BE2C (cell line): Measurements from ENCODE around the gene KLF11.

Experiments
- DNase-seq: peaks from one replicate; pipeline ENCODE4 v3.0.0-alpha.2; 2020
- H3K27me3 ChIP-seq: fragments of 250-450 bp; sonication (Bioruptor Pico); 2 replicates; pipeline ENCODE4 v1.5.1; 2020; ENCODE audit warnings: mild to moderate bottlenecking
- H3K36me3 ChIP-seq: fragments of 250-450 bp; sonication (Bioruptor Pico); 2 replicates; pipeline ENCODE4 v1.5.1; 2020; ENCODE audit warnings: mild to moderate bottlenecking
- H3K4me1 ChIP-seq: fragments of 250-450 bp; sonication (Bioruptor Pico); 2 replicates; pipeline ENCODE4 v1.5.1; 2020
- H3K4me3 ChIP-seq: 2 replicates; pipeline ENCODE4 v1.5.1; 2011; ENCODE audit warnings: low read depth, low read length
- H3K9me3 ChIP-seq: fragments of 250-450 bp; sonication (Bioruptor Pico); 2 replicates; pipeline ENCODE4 v1.5.1; 2020
- TF ChIP-seq, protein P1 (sequence below): IDR thresholded peaks from 2 replicates; pipeline ENCODE4 v1.5.1; 2012; ENCODE audit warnings: mild to moderate bottlenecking, low read depth, low read length

Gene KLF11

DNA sequence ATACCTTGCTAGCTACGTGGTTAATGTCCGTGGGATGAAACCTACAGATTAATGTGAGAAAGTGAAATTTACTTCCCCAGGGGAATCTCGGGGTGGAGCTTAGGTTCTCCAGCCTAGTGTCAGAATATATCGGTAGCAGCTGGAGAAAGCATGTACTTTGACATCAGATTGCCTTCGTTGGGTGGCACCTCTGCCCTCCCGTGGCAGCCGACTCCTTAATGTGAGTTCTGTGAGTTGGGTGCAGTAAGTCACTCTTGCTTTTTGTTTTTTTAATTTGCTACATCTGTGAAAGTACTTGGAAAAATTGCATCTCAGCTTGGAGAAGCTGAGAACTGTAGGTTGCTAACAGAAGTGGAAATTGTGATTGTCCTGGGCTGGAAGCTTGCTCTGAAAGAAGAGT lies 3.6 kb downstream of the KLF11 start:
- TF ChIP-seq, protein P1, sequence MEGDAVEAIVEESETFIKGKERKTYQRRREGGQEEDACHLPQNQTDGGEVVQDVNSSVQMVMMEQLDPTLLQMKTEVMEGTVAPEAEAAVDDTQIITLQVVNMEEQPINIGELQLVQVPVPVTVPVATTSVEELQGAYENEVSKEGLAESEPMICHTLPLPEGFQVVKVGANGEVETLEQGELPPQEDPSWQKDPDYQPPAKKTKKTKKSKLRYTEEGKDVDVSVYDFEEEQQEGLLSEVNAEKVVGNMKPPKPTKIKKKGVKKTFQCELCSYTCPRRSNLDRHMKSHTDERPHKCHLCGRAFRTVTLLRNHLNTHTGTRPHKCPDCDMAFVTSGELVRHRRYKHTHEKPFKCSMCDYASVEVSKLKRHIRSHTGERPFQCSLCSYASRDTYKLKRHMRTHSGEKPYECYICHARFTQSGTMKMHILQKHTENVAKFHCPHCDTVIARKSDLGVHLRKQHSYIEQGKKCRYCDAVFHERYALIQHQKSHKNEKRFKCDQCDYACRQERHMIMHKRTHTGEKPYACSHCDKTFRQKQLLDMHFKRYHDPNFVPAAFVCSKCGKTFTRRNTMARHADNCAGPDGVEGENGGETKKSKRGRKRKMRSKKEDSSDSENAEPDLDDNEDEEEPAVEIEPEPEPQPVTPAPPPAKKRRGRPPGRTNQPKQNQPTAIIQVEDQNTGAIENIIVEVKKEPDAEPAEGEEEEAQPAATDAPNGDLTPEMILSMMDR = no peak
- H3K36me3 ChIP-seq = no peaks in the 10 kb centered on the region
- peaks cover 9% of the 10 kb centered on the region for H3K4me1 ChIP-seq
- no peak for DNase-seq
- H3K9me3 ChIP-seq = no peaks in the 10 kb centered on the region
- H3K4me3 ChIP-seq = no peak overlapping the region
- no peaks in the 10 kb centered on the region for H3K27me3 ChIP-seq

DNA sequence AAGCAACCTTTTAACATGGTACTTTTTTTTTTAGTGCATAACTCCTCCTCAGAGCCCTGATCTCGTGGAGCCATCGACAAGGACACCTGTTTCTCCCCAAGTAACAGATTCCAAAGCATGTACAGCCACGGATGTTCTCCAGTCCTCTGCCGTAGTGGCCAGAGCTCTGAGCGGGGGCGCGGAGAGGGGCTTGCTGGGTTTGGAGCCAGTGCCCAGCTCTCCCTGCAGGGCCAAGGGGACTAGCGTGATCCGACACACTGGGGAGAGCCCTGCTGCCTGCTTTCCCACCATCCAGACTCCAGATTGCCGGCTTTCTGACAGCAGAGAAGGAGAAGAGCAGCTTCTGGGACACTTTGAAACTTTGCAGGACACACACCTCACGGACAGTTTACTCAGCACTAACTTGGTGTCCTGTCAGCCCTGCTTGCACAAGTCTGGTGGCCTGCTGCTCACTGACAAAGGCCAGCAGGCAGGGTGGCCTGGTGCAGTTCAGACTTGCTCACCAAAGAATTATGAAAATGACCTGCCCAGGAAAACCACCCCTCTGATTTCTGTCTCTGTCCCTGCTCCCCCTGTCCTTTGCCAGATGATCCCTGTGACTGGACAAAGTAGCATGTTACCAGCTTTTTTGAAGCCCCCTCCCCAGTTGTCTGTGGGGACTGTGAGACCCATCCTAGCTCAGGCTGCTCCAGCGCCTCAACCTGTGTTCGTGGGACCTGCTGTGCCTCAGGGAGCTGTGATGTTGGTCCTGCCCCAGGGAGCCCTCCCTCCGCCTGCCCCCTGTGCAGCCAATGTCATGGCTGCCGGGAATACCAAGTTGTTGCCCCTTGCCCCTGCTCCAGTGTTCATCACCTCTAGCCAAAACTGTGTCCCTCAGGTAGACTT lies 4.5 kb downstream of the KLF11 start:
- Histone ChIP-seq H3K9me3 (no peaks in the 10 kb centered on the region), H3K4me1 (peaks cover 9% of the 10 kb centered on the region), H3K27me3 (no peaks in the 10 kb centered on the region), H3K36me3 (no peaks in the 10 kb centered on the region), H3K4me3 (no peak overlapping the region)
- no peak for DNase-seq
- TF ChIP-seq, protein P1 = no peak

DNA sequence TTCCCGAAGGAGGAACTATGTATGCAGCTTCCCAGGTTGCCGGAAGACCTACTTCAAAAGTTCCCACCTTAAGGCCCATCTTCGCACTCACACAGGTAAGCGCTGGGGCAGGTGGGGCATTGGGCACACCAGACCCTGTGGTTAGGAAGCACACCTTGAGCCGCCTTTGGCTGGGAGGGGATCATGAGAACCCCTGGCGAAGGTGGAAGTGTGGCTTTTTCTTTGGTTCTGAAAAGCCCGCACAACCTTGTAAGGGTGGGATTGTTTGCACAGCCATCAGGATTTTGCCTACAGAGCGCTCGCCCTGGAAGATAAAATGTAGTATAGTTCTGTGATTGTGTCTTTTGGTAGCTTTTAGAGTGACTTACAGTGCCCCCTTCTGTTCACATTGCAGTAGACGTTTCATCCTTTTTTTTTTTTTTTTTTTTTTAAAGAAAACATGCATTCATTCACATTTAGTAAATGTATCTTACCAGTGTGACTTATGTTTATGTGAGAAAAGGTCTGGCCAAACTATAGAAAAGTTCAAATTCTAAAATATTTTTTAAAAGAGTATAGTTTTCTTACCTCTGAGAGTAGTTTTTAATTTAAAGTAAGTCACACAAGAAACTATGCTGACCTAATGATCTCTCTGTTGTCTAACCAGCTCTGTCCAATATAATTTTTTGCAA lies 5.3 kb downstream of the KLF11 start:
- TF ChIP-seq, protein P1 = peak; percentile 72
- Histone ChIP-seq H3K4me1 (peaks cover 9% of the 10 kb centered on the region), H3K27me3 (no peaks in the 10 kb centered on the region), H3K4me3 (no peak overlapping the region), H3K36me3 (0 out of 2 replicates have a peak, but pooled peaks cover 5% of the 10 kb centered on the region), H3K9me3 (no peaks in the 10 kb centered on the region)
- peak; percentile 44 for DNase-seq

DNA sequence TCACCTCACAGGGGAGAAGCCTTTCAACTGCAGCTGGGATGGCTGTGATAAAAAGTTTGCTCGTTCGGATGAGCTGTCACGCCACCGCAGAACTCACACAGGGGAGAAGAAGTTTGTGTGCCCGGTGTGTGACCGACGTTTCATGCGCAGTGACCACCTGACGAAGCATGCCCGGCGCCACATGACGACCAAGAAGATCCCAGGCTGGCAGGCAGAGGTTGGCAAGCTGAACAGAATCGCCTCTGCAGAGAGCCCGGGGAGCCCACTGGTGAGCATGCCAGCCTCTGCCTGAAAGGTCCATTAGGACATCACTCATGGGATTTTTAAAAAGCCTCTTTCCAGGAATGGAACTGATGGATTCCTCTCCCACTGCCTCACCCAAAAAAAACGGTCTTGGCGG lies 8.9 kb downstream of the KLF11 start:
- H3K4me1 ChIP-seq = peaks cover 9% of the 10 kb centered on the region
- 0 out of 2 replicates have a peak, but pooled peaks cover 5% of the 10 kb centered on the region for H3K36me3 ChIP-seq
- no peaks in the 10 kb centered on the region for H3K9me3 ChIP-seq
- TF ChIP-seq, protein P1 = no peak
- H3K27me3 ChIP-seq = no peaks in the 10 kb centered on the region
- DNase-seq = no peak
- H3K4me3 ChIP-seq = no peak overlapping the region

DNA sequence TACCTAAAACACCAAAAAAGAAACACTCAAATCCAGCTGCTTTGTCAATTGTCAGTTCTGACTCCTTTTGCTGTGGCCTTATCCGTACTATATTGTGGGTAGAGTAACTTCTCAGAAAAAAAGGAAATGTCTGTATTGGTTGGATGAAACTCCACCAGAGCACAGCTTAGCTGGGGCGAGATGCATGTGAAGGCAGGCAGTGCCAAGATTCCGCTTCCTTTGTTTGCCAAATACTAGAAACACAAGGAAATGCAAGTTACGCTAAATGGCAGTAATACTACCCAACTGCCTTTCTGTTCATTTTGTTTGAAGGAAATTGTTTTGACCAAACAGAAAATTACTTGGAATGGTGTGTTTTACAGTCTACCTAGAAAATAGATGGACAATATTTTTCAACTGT lies 10.0 kb downstream of the KLF11 start:
- H3K36me3 ChIP-seq = 0 out of 2 replicates have a peak, but pooled peaks cover 5% of the 10 kb centered on the region
- TF ChIP-seq, protein P1 = no peak

More for the DNA sequence above, 10.0 kb downstream of the KLF11 start:
- DNase-seq = no peak
- Histone ChIP-seq H3K9me3 (no peaks in the 10 kb centered on the region), H3K4me1 (peaks cover 9% of the 10 kb centered on the region), H3K4me3 (no peak overlapping the region), H3K27me3 (no peaks in the 10 kb centered on the region)
